ENCODE data around the gene ELANE.

GRCh38 chr19:811506-812048 lies 40.5 kb upstream of the ELANE start:
- TF ChIP-seq POLR2A (IDR thresholded peaks at IDR 0.05) = no peak
- TF ChIP-seq CTCF (IDR thresholded peaks at IDR 0.05) = no peak

Data from prostate gland (tissue), 2 donors.